Endothelial cell of umbilical vein (primary cell): ENCODE results near the gene NTSR1. TPM values are rescaled to one million over a fixed set of nuclear protein-coding genes. Genes with fewer than 3 reads are reported as not detected.

Source experiments
- BruUV-seq: library from RNA; stranded (reverse); fragments of 400-500 nt; replicated peaks from 2 replicates; lab custom pipeline; 2021; lab: Mats Ljungman, UMichigan
- CTCF ChIA-PET: fragments of 300-600, 350-600 bp; sonication (Branson Sonifier 250); formaldehyde crosslinking; loops from one replicate; lab custom pipeline; 2021; ENCODE audit warnings: antibody characterized with exemption, inconsistent platforms; lab: Charles Lee
- POLR2A ChIA-PET: fragments of 300-600, 350-600 bp; sonication (Branson Sonifier 250); formaldehyde crosslinking; loops from one replicate; lab custom pipeline; 2021; ENCODE audit warnings: antibody characterized with exemption, inconsistent platforms; lab: Charles Lee
- DNase-seq: peaks from one replicate; pipeline ENCODE4 v3.0.0-alpha.2; 2011; ENCODE audit warnings: low read depth, low spot score
- FAIRE-seq: peaks from 2 replicates; lab custom pipeline; 2011; peaks lifted over from hg19 to GRCh38; lab: Jason Lieb, UNC
- H2AFZ ChIP-seq: 2 replicates; pipeline ENCODE4 v1.6.0; 2012; ENCODE audit warnings: low read depth, low read length, control low read depth, inconsistent platforms
- H3K27ac ChIP-seq: 2 replicates; pipeline ENCODE4 v1.5.1; 2011; ENCODE audit warnings: low read depth, mild to moderate bottlenecking, control low read depth, low read length, moderate library complexity; ENCODE audit not compliant: insufficient read depth
- H3K27me3 ChIP-seq, 2 experiments: 2 replicates each; pipeline versions ENCODE4 v1.6.0 to v1.6.1; 2011; ENCODE audit warnings: low read length in 2 of 2, mixed read lengths in 1 of 2; ENCODE audit not compliant: control insufficient read depth in 2 of 2, insufficient read depth in 2 of 2
- H3K36me3 ChIP-seq, 2 experiments: 2 replicates in 1 of 2; 3 replicates in 1 of 2; pipeline ENCODE4 v1.5.1; 2011; ENCODE audit warnings: low read length in 2 of 2, mild to moderate bottlenecking in 1 of 2, moderate library complexity in 1 of 2; ENCODE audit not compliant: control insufficient read depth in 2 of 2, insufficient read depth in 2 of 2; ENCODE audit errors: extremely low read depth in 1 of 2
- H3K4me1 ChIP-seq: 3 replicates; pipeline ENCODE4 v1.5.1; 2011; ENCODE audit warnings: mild to moderate bottlenecking, low read length; ENCODE audit not compliant: control insufficient read depth, insufficient read depth; ENCODE audit errors: extremely low read depth
- H3K4me2 ChIP-seq: 2 replicates; pipeline ENCODE4 v1.6.1; 2011; ENCODE audit warnings: low read length, control low read depth, mixed read lengths; ENCODE audit not compliant: insufficient read depth
- H3K4me3 ChIP-seq, 3 experiments: fragments of 200-600 bp in 1 of 3; sonication (generic), shearing (Covaris generic) in 1 of 3; replicated peaks in 1 of 3; 2 replicates each; pipeline ENCODE4 v1.5.1; 2011 to 2016; ENCODE audit warnings: control low read depth in 3 of 3, low read length in 3 of 3, mild to moderate bottlenecking in 2 of 3, inconsistent platforms in 1 of 3, low read depth in 1 of 3, moderate library complexity in 1 of 3; ENCODE audit not compliant: insufficient read depth in 1 of 3
- H3K79me2 ChIP-seq: 2 replicates; pipeline ENCODE4 v1.6.0; 2012; ENCODE audit warnings: low read length, inconsistent platforms; ENCODE audit not compliant: control insufficient read depth, insufficient read depth
- H3K9ac ChIP-seq: replicated peaks from 2 replicates; pipeline ENCODE3; 2011; ENCODE audit warnings: low read length, control low read depth; ENCODE audit not compliant: insufficient read depth; ENCODE audit errors: extremely low read depth
- H3K9me1 ChIP-seq: replicated peaks from 3 replicates; pipeline ENCODE4 v1.6.0; 2011; ENCODE audit warnings: mild to moderate bottlenecking, low read length; ENCODE audit not compliant: control insufficient read depth, insufficient read depth; ENCODE audit errors: extremely low read depth
- H3K9me3 ChIP-seq: replicated peaks from 2 replicates; pipeline ENCODE4 v1.5.1; 2012; ENCODE audit warnings: low read length, inconsistent platforms; ENCODE audit not compliant: control insufficient read depth, insufficient read depth
- H4K20me1 ChIP-seq: replicated peaks from 2 replicates; pipeline ENCODE3; 2011; ENCODE audit warnings: mild to moderate bottlenecking, low read length; ENCODE audit not compliant: control insufficient read depth, insufficient read depth; ENCODE audit errors: extremely low read depth
- CTCF ChIP-seq, 2 donors: IDR thresholded peaks; 1 replicate in 1 of 2; 2 replicates in 1 of 2; pipeline ENCODE4 v1.5.1; 2011; ENCODE audit warnings: low read length in 2 of 2, mild to moderate bottlenecking in 2 of 2, moderate library complexity in 2 of 2, control low read depth in 1 of 2, inconsistent platforms in 1 of 2, low read depth in 1 of 2; ENCODE audit not compliant: insufficient read depth in 1 of 2; ENCODE audit errors: extremely low read depth in 1 of 2
- EZH2 ChIP-seq: IDR thresholded peaks from 2 replicates; pipeline ENCODE4 v1.6.1; 2012; ENCODE audit warnings: borderline replicate concordance, low read depth, mild to moderate bottlenecking, moderate library complexity, low read length, inconsistent platforms; ENCODE audit not compliant: severe bottlenecking
- FOS ChIP-seq: IDR thresholded peaks from 2 replicates; pipeline ENCODE4 v1.6.1; 2011; ENCODE audit warnings: mild to moderate bottlenecking, low read length, moderate library complexity, borderline replicate concordance; ENCODE audit not compliant: insufficient read depth
- GATA2 ChIP-seq: IDR thresholded peaks from 2 replicates; pipeline ENCODE4 v1.7.0; 2011; ENCODE audit warnings: low read depth, mild to moderate bottlenecking, moderate library complexity, mixed read lengths, low read length; ENCODE audit not compliant: insufficient read length, insufficient read depth
- JUN ChIP-seq: IDR thresholded peaks from 2 replicates; pipeline ENCODE4 v1.6.1; 2011; ENCODE audit warnings: borderline replicate concordance, low read depth; ENCODE audit not compliant: insufficient read length, insufficient read depth
- MYC ChIP-seq: IDR thresholded peaks from one replicate; pipeline ENCODE4 v1.6.1; 2011; ENCODE audit warnings: mild to moderate bottlenecking, low read depth, low read length
- POLR2A ChIP-seq: IDR thresholded peaks from 2 replicates; pipeline ENCODE4 v1.6.1; 2012; ENCODE audit warnings: low read depth, mild to moderate bottlenecking, control low read depth, low read length
- POLR2AphosphoS5 ChIP-seq: IDR thresholded peaks from 2 replicates; pipeline ENCODE4 v1.6.1; 2012; ENCODE audit warnings: low read depth, mild to moderate bottlenecking, control low read depth, low read length, moderate library complexity; ENCODE audit not compliant: insufficient read depth
- dilution Hi-C: fragments of 300-500 bp; cut with MboI; formaldehyde crosslinking; loops from one replicate; pipeline ENCODE4 v1.15.0; 2019; ENCODE audit warnings: low sequenced_read_pairs; ENCODE audit not compliant: extremely low pct_ligation_motif_present
- intact Hi-C: fragments of 100-400 bp; cut with micrococcal nuclease; formaldehyde crosslinking; loops from one replicate; pipeline ENCODE4 v1.10.0; 2022
- polyA plus RNA-seq, 4 experiments: library from polyadenylated mRNA; depleted of rRNA in 3 of 4; stranded (reverse) in 3 of 4; unstranded in 1 of 4; fragments of >200 nt; gene quantifications; 2 replicates each; pipeline versions ENCODE4 v1.2.1 to v1.2.3, GENCODE V29; 2011 to 2012; ENCODE audit warnings: missing spikeins in 1 of 4
- total RNA-seq: library from RNA; stranded (reverse); gene quantifications from 2 replicates; pipeline ENCODE4 v1.2.3, GENCODE V29; 2021
- TF ChIP-seq, protein P1 (sequence below): IDR thresholded peaks from 2 replicates; pipeline ENCODE4 v1.6.1; 2011; ENCODE audit not compliant: insufficient read depth, insufficient read length

NTSR1 gene
- total and polyA plus RNA-seq, 2 donors (not counting 3 experiments of a cell fraction or from before 2014, with no cell fraction given), result 0.14 to 2.1 TPM

DNA sequence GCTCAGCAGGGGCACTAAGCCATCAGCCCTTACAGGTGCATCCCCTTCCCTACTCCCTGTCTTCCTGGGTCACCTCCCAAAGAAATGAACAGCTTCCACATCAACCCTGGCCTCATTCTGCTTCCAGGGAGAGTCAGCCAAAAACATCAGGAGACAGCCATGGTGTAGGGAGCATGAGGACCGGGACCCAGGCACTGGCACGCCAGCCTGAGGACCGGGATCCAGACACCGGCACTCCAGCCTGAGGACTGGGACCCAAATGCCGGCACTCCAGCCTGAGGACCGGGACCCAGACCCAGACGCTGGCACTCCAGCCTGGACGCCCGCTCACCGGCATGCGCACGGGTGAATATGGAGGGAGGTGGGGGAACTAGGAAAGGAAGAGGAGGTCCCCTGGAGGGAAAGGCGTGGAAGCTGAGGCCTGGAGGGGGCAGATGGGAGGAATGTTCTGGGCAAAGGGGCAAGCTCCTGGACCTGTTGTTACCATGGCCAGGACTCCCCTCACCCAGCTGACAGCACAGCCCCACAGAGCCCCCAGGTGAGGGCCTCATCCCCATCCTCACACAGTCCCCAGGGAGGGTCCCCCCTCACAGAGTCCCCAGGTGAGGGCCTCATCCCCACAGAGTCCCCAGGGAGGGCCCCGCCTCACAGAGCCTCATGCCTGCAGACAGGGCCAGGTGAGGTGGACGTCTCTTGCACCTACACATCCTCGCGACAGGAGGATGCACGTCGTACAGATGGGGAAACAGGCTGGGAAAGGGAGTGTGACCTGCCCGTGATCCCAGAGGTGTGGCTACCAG lies 61.7 kb downstream of the NTSR1 start:
- Histone ChIP-seq H3K27ac (no peak overlapping the region), H3K36me3 (no peaks in the 10 kb centered on the region), H2AFZ (no peak overlapping the region), H3K9me3 (no peaks in the 10 kb centered on the region), H3K9me1 (no peaks in the 10 kb centered on the region), H3K9ac (no peak overlapping the region), H3K4me1 (peaks cover 11% of the 10 kb centered on the region), H4K20me1 (no peaks in the 10 kb centered on the region), H3K4me2 (no peak overlapping the region), H3K4me3 (no peak overlapping the region), H3K27me3 (no peaks in the 10 kb centered on the region), H3K79me2 (no peaks in the 10 kb centered on the region)
- FAIRE-seq (no peak), DNase-seq (no peak)
- CTCF ChIA-PET, result no interaction called here
- POLR2A ChIA-PET, result no interaction called here
- dilution Hi-C loops (no loop called here), intact Hi-C loops (no loop called here)
- TF ChIP-seq POLR2A, result no peak
- TF ChIP-seq MYC, result no peak
- TF ChIP-seq EZH2, result no peak
- TF ChIP-seq CTCF (IDR thresholded peaks at IDR 0.05; ENCODE audit: extremely low read depth in 1 of 2, insufficient read depth in 1 of 2, low read depth in 1 of 2, low read length in 2 of 2), result no peak
- TF ChIP-seq FOS, result no peak
- no peak for TF ChIP-seq GATA2
- TF ChIP-seq POLR2AphosphoS5, result no peak
- TF ChIP-seq, protein P1, sequence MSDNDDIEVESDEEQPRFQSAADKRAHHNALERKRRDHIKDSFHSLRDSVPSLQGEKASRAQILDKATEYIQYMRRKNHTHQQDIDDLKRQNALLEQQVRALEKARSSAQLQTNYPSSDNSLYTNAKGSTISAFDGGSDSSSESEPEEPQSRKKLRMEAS, result no peak
- no peak for TF ChIP-seq JUN
- BruUV-seq, result no TSS peak
